ENCODE measurements around the gene KLF2. TPM values are rescaled to one million over a fixed set of nuclear protein-coding genes. Genes with fewer than 3 reads are reported as not detected.
A peak's percentile ranks its signal among the peaks of the same experiment; 100 is the strongest.

The KLF2 gene
- total RNA-seq, 1 donor = 3.0 TPM

GRCh38 chr19:16285769-16286498 is 38.7 kb upstream of the KLF2 start:
- no peak for DNase-seq (ENCODE audit: low read depth)
- no peak overlapping the region for H3K4me3 ChIP-seq (ENCODE audit: low read depth, low read length)
- no peak for TF ChIP-seq CTCF (IDR thresholded peaks at IDR 0.05; ENCODE audit: insufficient read depth, low read depth, low read length)

- TF ChIP-seq CTCF (IDR thresholded peaks at IDR 0.05; ENCODE audit: insufficient read depth, low read depth, low read length) = no peak
- H3K4me3 ChIP-seq (ENCODE audit: low read depth, low read length) = no peak overlapping the region
- peak; percentile 60 for DNase-seq (ENCODE audit: low read depth)
Measured at GRCh38 chr19:16288544-16288943, 36.1 kb upstream of the KLF2 start.

- no peak for TF ChIP-seq CTCF (IDR thresholded peaks at IDR 0.05; ENCODE audit: insufficient read depth, low read depth, low read length)
- no peak for DNase-seq (ENCODE audit: low read depth)
- no peak overlapping the region for H3K4me3 ChIP-seq (ENCODE audit: low read depth, low read length)
Measured at GRCh38 chr19:16289594-16289993, 35.0 kb upstream of the KLF2 start.

- TF ChIP-seq CTCF (IDR thresholded peaks at IDR 0.05; ENCODE audit: insufficient read depth, low read depth, low read length) = no peak
- no peak for DNase-seq (ENCODE audit: low read depth)
- H3K4me3 ChIP-seq (ENCODE audit: low read depth, low read length) = no peak overlapping the region
Measured at GRCh38 chr19:16290692-16291091, 33.9 kb upstream of the KLF2 start.

GRCh38 chr19:16293118-16294091 is 31.2 kb upstream of the KLF2 start:
- TF ChIP-seq CTCF (IDR thresholded peaks at IDR 0.05; ENCODE audit: insufficient read depth, low read depth, low read length) = no peak
- peak overlapping the region; percentile 54 for H3K4me3 ChIP-seq (ENCODE audit: low read depth, low read length)
- DNase-seq (ENCODE audit: low read depth) = peak; percentile 100

GRCh38 chr19:16295057-16295456 is 29.6 kb upstream of the KLF2 start:
- TF ChIP-seq CTCF (IDR thresholded peaks at IDR 0.05; ENCODE audit: insufficient read depth, low read depth, low read length) = no peak
- peak; percentile 41 for DNase-seq (ENCODE audit: low read depth)
- H3K4me3 ChIP-seq (ENCODE audit: low read depth, low read length) = no peak overlapping the region

Measured in fibroblast of villous mesenchyme (primary cell).